GM06990 (cell line): ENCODE measurements around the gene CDK6.
"Not testable (repeated sequence)": the region's sequence is repeated elsewhere in the genome, so short reads cannot be mapped to it uniquely, and the experiment has no call there.

Experiments
- DNase-seq: peaks from one replicate; pipeline ENCODE4 v3.0.0-alpha.2; 2011; ENCODE audit not compliant: insufficient read length; ENCODE audit errors: extremely low read depth
- H3K27me3 ChIP-seq: replicated peaks from 2 replicates; pipeline ENCODE4 v1.6.0; 2011; ENCODE audit warnings: low read length; ENCODE audit not compliant: control insufficient read depth, insufficient read depth
- H3K36me3 ChIP-seq: 2 replicates; pipeline ENCODE4 v1.5.1; 2011; ENCODE audit warnings: low read length; ENCODE audit not compliant: control insufficient read depth, insufficient read depth
- H3K4me3 ChIP-seq: replicated peaks from 2 replicates; pipeline ENCODE4 v1.5.1; 2011; ENCODE audit warnings: low read depth, mild to moderate bottlenecking, control low read depth, low read length
- CTCF ChIP-seq: IDR thresholded peaks from 2 replicates; pipeline ENCODE4 v1.5.1; 2011; ENCODE audit warnings: low read length, control low read depth, mild to moderate bottlenecking, inconsistent platforms; ENCODE audit not compliant: insufficient read depth, poor library complexity, severe bottlenecking

Gene CDK6

GRCh38 chr7:92762851-92763250, 73.5 kb downstream of the CDK6 start:
- no peaks in the 10 kb centered on the region for H3K27me3 ChIP-seq
- peaks cover 4% of the 10 kb centered on the region for H3K36me3 ChIP-seq
- no peak overlapping the region for H3K4me3 ChIP-seq
- no peak for DNase-seq
- no peak for TF ChIP-seq CTCF

DNA sequence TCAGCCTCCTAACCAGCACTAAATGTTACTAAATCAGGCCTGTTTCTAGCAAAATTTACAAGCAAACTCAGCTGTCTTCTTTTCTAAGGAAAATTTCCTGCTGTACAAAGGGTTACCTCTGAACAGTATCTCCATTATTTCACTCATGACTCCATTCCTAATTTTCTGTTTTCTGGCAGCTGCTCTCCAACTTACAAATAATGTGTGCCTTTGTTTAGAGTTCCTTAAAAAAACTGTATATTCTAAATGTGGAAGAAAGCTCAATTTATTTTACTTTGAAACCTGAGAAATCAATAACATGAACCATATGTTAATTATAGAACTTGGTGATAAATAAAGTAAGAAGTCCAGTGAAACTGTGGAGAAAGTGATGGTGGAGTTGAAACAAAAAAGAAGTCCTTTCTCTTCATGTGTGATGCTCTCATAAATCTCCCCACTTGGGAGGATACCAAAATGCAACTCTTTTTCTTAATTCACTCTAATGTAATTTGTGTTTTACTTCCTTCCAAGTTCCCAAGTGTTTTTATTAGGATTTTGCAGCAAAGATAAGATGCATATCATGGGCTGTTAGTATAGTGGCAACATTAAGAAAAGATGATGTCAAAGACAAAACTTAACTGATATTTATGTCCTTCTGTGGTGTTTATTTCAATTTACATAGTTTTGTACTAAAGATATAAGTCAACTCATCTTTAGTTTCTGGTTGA, 74.8 kb downstream of the CDK6 start:
- no peaks in the 10 kb centered on the region for H3K27me3 ChIP-seq
- no peak overlapping the region for H3K4me3 ChIP-seq
- peaks cover 4% of the 10 kb centered on the region for H3K36me3 ChIP-seq
- no peak for TF ChIP-seq CTCF
- no peak for DNase-seq

DNA sequence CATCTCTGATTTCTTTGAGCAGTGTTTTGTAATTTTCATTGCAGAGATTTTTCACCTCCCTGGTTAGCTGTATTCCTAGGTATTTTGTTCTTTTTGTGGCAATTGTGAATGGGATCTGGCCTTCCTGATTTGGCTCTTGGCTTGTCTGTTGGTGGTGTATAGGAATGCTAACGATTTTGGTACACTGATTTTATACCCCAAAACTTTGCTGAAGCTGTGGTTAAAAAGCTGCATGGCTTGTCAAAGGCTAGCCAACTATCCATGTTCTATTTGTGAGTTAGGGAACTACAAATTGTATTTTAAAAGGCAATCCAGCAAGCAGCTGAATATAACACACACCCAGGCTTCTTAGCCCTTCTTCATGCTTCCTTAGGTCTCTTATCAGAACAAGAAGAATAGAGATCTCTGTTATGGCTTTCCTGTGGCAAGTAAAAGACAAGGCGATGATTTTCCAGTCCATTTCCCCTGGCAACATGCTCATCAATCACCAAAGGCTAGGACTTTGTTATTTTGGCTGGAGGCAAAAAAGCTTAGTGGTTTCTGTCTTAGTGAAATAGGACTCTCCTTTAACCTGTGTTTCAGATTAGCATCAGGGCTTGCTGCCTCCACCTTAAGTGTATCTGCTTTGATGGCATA, 77.5 kb downstream of the CDK6 start:
- TF ChIP-seq CTCF = no peak
- no peak for DNase-seq
- H3K36me3 ChIP-seq = peaks cover 4% of the 10 kb centered on the region
- no peaks in the 10 kb centered on the region for H3K27me3 ChIP-seq
- H3K4me3 ChIP-seq = no peak overlapping the region

DNA sequence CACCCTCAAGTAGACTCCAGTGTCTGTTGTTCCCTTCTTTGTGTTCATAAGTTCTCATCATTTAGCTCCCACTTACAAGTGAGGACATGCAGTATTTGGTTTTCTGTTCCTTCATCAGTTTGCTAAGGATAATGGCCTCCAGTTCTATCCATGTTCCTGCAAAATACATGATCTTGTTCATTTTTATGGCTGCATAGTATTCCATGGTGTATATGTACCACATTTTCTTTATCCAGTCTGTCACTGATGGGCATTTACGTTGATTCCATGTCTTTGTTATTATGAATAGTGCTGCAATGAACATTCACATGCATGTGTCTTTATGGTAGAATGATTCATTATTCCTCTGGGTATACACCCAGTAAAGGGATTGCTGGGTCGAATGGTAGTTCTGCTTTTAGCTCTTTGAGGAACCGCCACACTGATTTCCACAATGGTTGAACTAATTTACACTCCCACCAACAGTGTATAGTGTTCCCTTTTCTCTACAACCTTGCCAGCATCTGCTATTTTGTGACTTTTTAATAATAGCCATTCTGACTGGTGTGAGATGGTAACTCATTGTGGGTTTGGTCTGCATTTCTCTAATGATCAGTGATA, 79.0 kb downstream of the CDK6 start:
- H3K36me3 ChIP-seq, H3K4me3 ChIP-seq, DNase-seq, H3K27me3 ChIP-seq: not testable (repeated sequence)

GRCh38 chr7:92755680-92756079, 80.7 kb downstream of the CDK6 start:
- TF ChIP-seq CTCF = no peak
- no peak for DNase-seq
- Histone ChIP-seq H3K36me3 (peaks cover 4% of the 10 kb centered on the region), H3K27me3 (no peaks in the 10 kb centered on the region), H3K4me3 (no peak overlapping the region)

GRCh38 chr7:92754919-92755581, 81.3 kb downstream of the CDK6 start:
- Histone ChIP-seq H3K36me3 (peaks cover 4% of the 10 kb centered on the region), H3K27me3 (no peaks in the 10 kb centered on the region), H3K4me3 (no peak overlapping the region)
- TF ChIP-seq CTCF = no peak
- no peak for DNase-seq
